ENCODE results near the gene GPC6.

- TF ChIP-seq CTCF (IDR thresholded peaks at IDR 0.05; ENCODE audit: low read depth, low read length) (no peak), EZH2phosphoT487 (IDR thresholded peaks at IDR 0.05; ENCODE audit: low read depth) (no peak)
Observed at GRCh38 chr13:93224535-93224934, 2.1 kb upstream of the GPC6 start.
